CD4-positive, alpha-beta memory T cell (primary cell): ENCODE results near the gene IER3. TPM values are rescaled to one million over a fixed set of nuclear protein-coding genes. Genes with fewer than 3 reads are reported as not detected.

Experiments
- CTCF ChIA-PET: fragments of 350-600 bp; sonication (Branson Sonifier 250); formaldehyde crosslinking; loops from one replicate; lab custom pipeline; 2021; ENCODE audit warnings: inconsistent platforms; ENCODE audit not compliant: partially characterized antibody; lab: Charles Lee
- POLR2A ChIA-PET: fragments of 350-600 bp; sonication (Branson Sonifier 250); formaldehyde crosslinking; loops from one replicate; lab custom pipeline; 2021; ENCODE audit not compliant: partially characterized antibody; lab: Charles Lee
- DNase-seq, 5 donors: peaks; one replicate each; pipeline versions ENCODE4 v3.0.0 to v3.0.0-alpha.2; 2020 to 2022; ENCODE audit warnings: mixed read lengths in 1 of 5
- H3K27ac ChIP-seq: one replicate; pipeline ENCODE4 v1.7.0; 2013; ENCODE audit warnings: low read depth, low read length
- H3K27me3 ChIP-seq: 2 replicates; pipeline ENCODE4 v1.7.0; 2013; ENCODE audit warnings: mild to moderate bottlenecking, low read length, moderate library complexity; ENCODE audit not compliant: insufficient read depth
- H3K36me3 ChIP-seq: 2 replicates; pipeline ENCODE4 v1.7.0; 2013; ENCODE audit warnings: mild to moderate bottlenecking, low read length, moderate library complexity; ENCODE audit not compliant: insufficient read depth
- H3K4me1 ChIP-seq: 2 replicates; pipeline ENCODE4 v1.7.0; 2013; ENCODE audit warnings: mild to moderate bottlenecking, low read length, moderate library complexity; ENCODE audit not compliant: insufficient read depth
- H3K4me3 ChIP-seq, 2 donors: one replicate each; pipeline ENCODE4 v1.7.0; 2013; ENCODE audit warnings: low read length in 2 of 2, mild to moderate bottlenecking in 1 of 2
- H3K9me3 ChIP-seq, 2 donors: one replicate each; pipeline ENCODE4 v1.7.0; 2013; ENCODE audit warnings: low read length in 2 of 2, control low read depth in 1 of 2; ENCODE audit not compliant: control insufficient read depth in 1 of 2
- H3K27ac Mint-ChIP-seq, 7 donors: one replicate each; pipeline ENCODE4 v1.8.0; 2020 to 2021; ENCODE audit warnings: mixed read lengths in 7 of 7, mild to moderate bottlenecking in 6 of 7, inconsistent platforms in 3 of 7, moderate library complexity in 3 of 7
- H3K27me3 Mint-ChIP-seq, 2 donors: one replicate each; pipeline ENCODE4 v1.8.0; 2020 to 2021; ENCODE audit warnings: mixed read lengths in 2 of 2
- H3K36me3 Mint-ChIP-seq, 2 donors: one replicate each; pipeline ENCODE4 v1.8.0; 2020 to 2021; ENCODE audit warnings: mixed read lengths in 2 of 2, inconsistent platforms in 1 of 2, mild to moderate bottlenecking in 1 of 2
- H3K4me1 Mint-ChIP-seq, 4 donors: one replicate each; pipeline ENCODE4 v1.8.0; 2020 to 2021; ENCODE audit warnings: mixed read lengths in 4 of 4, mild to moderate bottlenecking in 1 of 4
- H3K4me3 Mint-ChIP-seq, 8 donors: one replicate each; pipeline ENCODE4 v1.8.0; 2020 to 2021; ENCODE audit warnings: mixed read lengths in 8 of 8, mild to moderate bottlenecking in 7 of 8, moderate library complexity in 6 of 8, inconsistent platforms in 3 of 8
- H3K9me3 Mint-ChIP-seq, 8 donors: one replicate each; pipeline ENCODE4 v1.8.0; 2020 to 2021; ENCODE audit warnings: mixed read lengths in 8 of 8, mild to moderate bottlenecking in 5 of 8, inconsistent platforms in 3 of 8, moderate library complexity in 1 of 8
- intact Hi-C: fragments of 100-400 bp; cut with micrococcal nuclease; formaldehyde crosslinking; loops from one replicate; pipeline ENCODE4 v1.15.1; 2023
- polyA plus RNA-seq, 2 donors: library from polyadenylated mRNA; unstranded; fragments of 300-500 nt; fragmentation: Illumina TruSeq; gene quantifications; one replicate each; pipeline ENCODE4 v1.2.3, GENCODE V29; 2021
- total RNA-seq, 2 experiments: library from RNA; stranded (reverse); gene quantifications; one replicate each; pipeline ENCODE4 v1.2.3, GENCODE V29; 2021

IER3 gene
- total and polyA plus RNA-seq, 4 experiments from 2014 or later, result 0.77 to 11.4 (median 6.1) TPM

GRCh38 chr6:30741789-30742315, 2.5 kb downstream of the IER3 start:
- H3K9me3 ChIP-seq, result no peaks in the 10 kb centered on the region
- peaks cover 61% of the 10 kb centered on the region for H3K4me1 ChIP-seq
- H3K27me3 ChIP-seq, result no peaks in the 10 kb centered on the region
- Mint-ChIP-seq H3K27ac (peak overlapping the region; percentile 74 to 92 (median 85)), H3K4me3 (peak overlapping the region; percentile 87 to 91 (median 90)), H3K9me3 (no peaks in the 10 kb centered on the region), H3K27me3 (no peaks in the 10 kb centered on the region), H3K4me1 (peaks cover 46 to 78% (median 63%) of the 10 kb centered on the region in 4 donors), H3K36me3 (peaks cover 29 to 36% of the 10 kb centered on the region in 2 donors)
- H3K27ac ChIP-seq, result peak overlapping the region; percentile 63
- H3K4me3 ChIP-seq, result peak overlapping the region; percentile 40 to 64
- POLR2A ChIA-PET, result interaction anchor here (0.5 to 3.7 kb wide), 11 partner anchors 11 to 234 kb away, joined by 3 to 19 read pairs (median 3); partner anchors contain the start of genes DHX16, MRPS18B and PPP1R10
- peaks cover 16% of the 10 kb centered on the region for H3K36me3 ChIP-seq
- CTCF ChIA-PET, result interaction anchor here (1.2 to 4.0 kb wide), 2 partner anchors 11 to 88 kb away, joined by 3 to 27 read pairs; no protein-coding TSS in a partner anchor
- intact Hi-C loops, result loop anchor here (2.0 to 5.0 kb wide), 2 partner anchors 51 to 70 kb away; no protein-coding TSS in a partner anchor
- DNase-seq, result no peak

DNA sequence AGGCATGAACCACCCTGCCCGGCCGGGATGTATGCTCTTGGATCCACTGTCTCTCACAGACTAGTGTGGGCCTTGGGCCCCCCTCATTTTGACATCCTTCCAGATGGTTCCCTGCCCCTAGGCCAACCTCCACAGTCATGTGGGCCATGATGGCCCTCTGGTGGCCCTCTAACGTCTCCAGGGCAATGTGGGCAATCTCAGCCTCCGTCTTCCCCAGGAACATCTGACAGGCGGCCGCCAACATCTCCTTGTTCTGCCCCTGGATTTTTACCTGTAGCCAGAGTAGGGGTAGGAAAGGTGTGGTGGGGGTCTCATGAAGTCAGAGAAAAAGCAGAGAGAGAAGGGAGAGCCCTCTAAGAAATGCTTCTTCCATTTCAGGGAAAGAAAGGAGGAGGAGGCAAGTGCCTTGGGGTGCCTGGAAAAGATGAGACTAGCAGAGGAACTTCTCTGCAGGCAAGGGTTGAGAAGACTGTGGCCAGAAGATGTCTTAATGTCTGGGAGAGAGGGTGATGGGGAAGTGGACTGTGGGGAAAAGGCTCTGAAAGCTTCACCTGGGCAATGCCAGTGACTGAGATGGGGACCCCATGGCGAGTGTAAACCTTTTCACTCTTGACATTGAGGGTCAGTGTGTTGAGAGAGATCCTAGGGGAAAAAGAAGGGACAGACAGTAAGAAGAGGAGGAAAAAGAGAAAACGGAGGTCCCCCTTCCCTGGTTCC, 3.1 kb downstream of the IER3 start:
- no peak for DNase-seq
- Histone ChIP-seq H3K9me3 (no peaks in the 10 kb centered on the region), H3K4me3 (peak overlapping the region; percentile 40 to 64), H3K4me1 (peaks cover 67% of the 10 kb centered on the region), H3K36me3 (peaks cover 16% of the 10 kb centered on the region), H3K27me3 (no peaks in the 10 kb centered on the region), H3K27ac (peak overlapping the region; percentile 63)
- Mint-ChIP-seq H3K27me3 (no peaks in the 10 kb centered on the region), H3K36me3 (peaks cover 31 to 36% of the 10 kb centered on the region in 2 donors), H3K9me3 (no peaks in the 10 kb centered on the region), H3K4me1 (peaks cover 49 to 83% (median 68%) of the 10 kb centered on the region in 4 donors), H3K27ac (peak overlapping the region; percentile 74 to 92 (median 85)), H3K4me3 (peak overlapping the region; percentile 87 to 91 (median 90))
- ChIA-PET CTCF (interaction anchor here (0.8 to 4.0 kb wide), 3 partner anchors 11 to 198 kb away, joined by 3 to 27 read pairs (median 3); no protein-coding TSS in a partner anchor), POLR2A (interaction anchor here (0.7 to 3.7 kb wide), 7 partner anchors 11 to 233 kb away, joined by 3 to 19 read pairs (median 5); partner anchors contain the start of genes DHX16, MRPS18B and PPP1R10)
- intact Hi-C loops, result loop anchor here (5.0 kb wide), 1 partner anchor 71 kb away; no protein-coding TSS in a partner anchor

DNA sequence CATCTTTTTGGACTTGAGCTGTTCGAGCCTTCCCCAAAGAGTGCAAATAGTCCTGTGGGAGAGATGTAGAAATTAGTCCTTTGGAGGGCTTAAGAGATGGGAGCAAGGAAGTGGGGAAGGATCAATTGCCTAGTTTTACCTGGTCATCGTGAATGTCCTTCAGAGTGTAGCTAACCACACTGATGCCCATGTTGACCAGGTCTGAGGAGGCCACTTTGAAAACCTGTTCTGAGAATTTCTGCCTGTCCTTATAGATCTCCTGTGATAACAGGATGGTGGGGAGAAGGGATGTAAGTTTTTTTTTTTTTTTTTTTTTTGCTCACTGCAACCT, 3.8 kb downstream of the IER3 start:
- H3K36me3 ChIP-seq, result peaks cover 22% of the 10 kb centered on the region
- intact Hi-C loops, result loop anchor here (5.0 kb wide), 1 partner anchor 72 kb away; no protein-coding TSS in a partner anchor
- no peak overlapping the region for H3K4me3 ChIP-seq
- no peak for DNase-seq
- Mint-ChIP-seq H3K27me3 (no peaks in the 10 kb centered on the region), H3K36me3 (peaks cover 31 to 38% of the 10 kb centered on the region in 2 donors), H3K4me3 (peak overlapping the region in 6 of 8 donors; percentile 21 to 91 (median 44)), H3K9me3 (no peaks in the 10 kb centered on the region), H3K4me1 (peaks cover 56 to 90% (median 74%) of the 10 kb centered on the region in 4 donors), H3K27ac (peak overlapping the region in 3 of 7 donors; percentile 32 to 76 (median 75))
- CTCF ChIA-PET, result interaction anchor here (0.8 to 4.0 kb wide), 3 partner anchors 10 to 197 kb away, joined by 3 to 27 read pairs (median 3); no protein-coding TSS in a partner anchor
- no peak overlapping the region for H3K27ac ChIP-seq
- no peaks in the 10 kb centered on the region for H3K9me3 ChIP-seq
- H3K4me1 ChIP-seq, result peaks cover 74% of the 10 kb centered on the region
- POLR2A ChIA-PET, result no interaction called here
- H3K27me3 ChIP-seq, result no peaks in the 10 kb centered on the region

GRCh38 chr6:30738532-30738931, 5.8 kb downstream of the IER3 start:
- Mint-ChIP-seq H3K36me3 (peaks cover 36 to 44% of the 10 kb centered on the region in 2 donors), H3K27me3 (no peaks in the 10 kb centered on the region), H3K4me3 (peak overlapping the region in 2 of 8 donors; percentile 53 to 66), H3K9me3 (no peaks in the 10 kb centered on the region), H3K4me1 (peaks cover 55 to 83% (median 69%) of the 10 kb centered on the region in 4 donors), H3K27ac (peak overlapping the region in 3 of 7 donors; percentile 14 to 64 (median 50))
- H3K27me3 ChIP-seq, result no peaks in the 10 kb centered on the region
- ChIA-PET CTCF (interaction anchor here (0.8 to 23.1 kb wide), 12 partner anchors 8 to 348 kb away, joined by 3 to 865 read pairs (median 8); partner anchors contain the start of genes DHX16 and TUBB), POLR2A (interaction anchor here (0.9 to 6.8 kb wide), 9 partner anchors 15 to 197 kb away, joined by 3 to 61 read pairs (median 4); partner anchors contain the start of genes DDR1, MDC1, MRPS18B and PPP1R10)
- no peak overlapping the region for H3K27ac ChIP-seq
- intact Hi-C loops, result loop anchor here (10.0 kb wide), 1 partner anchor 284 kb away; no protein-coding TSS in a partner anchor
- no peaks in the 10 kb centered on the region for H3K9me3 ChIP-seq
- no peak overlapping the region for H3K4me3 ChIP-seq
- DNase-seq, result no peak
- peaks cover 72% of the 10 kb centered on the region for H3K4me1 ChIP-seq
- peaks cover 22% of the 10 kb centered on the region for H3K36me3 ChIP-seq

DNA sequence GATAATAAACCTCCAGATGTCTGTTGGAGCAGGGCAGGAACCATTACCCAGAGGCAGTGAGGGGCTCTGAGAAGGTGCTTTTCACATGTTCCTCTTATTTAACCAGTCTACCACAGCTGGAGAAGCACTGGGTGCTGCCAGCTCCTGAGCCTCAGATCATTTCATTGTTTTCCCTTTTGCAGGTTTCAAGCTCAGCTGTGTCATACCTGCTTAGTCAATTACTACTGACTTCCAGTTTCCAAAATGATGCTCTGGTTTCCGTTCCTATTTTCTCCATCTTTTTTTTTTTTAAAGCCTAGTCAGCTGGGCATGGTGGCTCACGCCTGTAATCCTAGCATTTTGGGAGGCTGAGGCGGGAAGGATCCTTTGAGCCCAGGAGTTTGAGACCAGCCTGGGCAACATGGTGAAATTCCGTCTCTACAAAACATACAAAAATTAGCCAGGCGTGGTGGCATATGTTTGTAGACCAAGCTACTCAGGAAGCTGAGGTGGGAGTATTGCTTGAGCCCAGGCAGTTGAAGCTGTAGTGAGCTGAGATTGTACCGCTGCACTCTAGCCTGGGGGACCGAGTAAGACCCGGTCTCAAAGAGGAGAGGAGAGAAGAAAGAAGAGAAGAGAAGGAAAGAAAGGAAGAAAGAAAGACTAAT, 8.6 kb downstream of the IER3 start:
- peaks cover 22% of the 10 kb centered on the region for H3K36me3 ChIP-seq
- intact Hi-C loops, result loop anchor here (10.0 kb wide), 1 partner anchor 281 kb away; no protein-coding TSS in a partner anchor
- H3K4me3 ChIP-seq, result no peak overlapping the region
- H3K27ac ChIP-seq, result no peak overlapping the region
- no peaks in the 10 kb centered on the region for H3K27me3 Mint-ChIP-seq
- H3K4me3 Mint-ChIP-seq, result peak overlapping the region; percentile 52 to 89 (median 82)
- H3K9me3 Mint-ChIP-seq, result no peaks in the 10 kb centered on the region
- no peak for DNase-seq
- peaks cover 58% of the 10 kb centered on the region for H3K4me1 ChIP-seq
- H3K36me3 Mint-ChIP-seq, result peaks cover 34 to 35% of the 10 kb centered on the region in 2 donors
- H3K4me1 Mint-ChIP-seq, result peaks cover 41 to 79% (median 58%) of the 10 kb centered on the region in 4 donors
- no peaks in the 10 kb centered on the region for H3K9me3 ChIP-seq
- H3K27me3 ChIP-seq, result no peaks in the 10 kb centered on the region
- ChIA-PET POLR2A (interaction anchor here (0.6 to 6.8 kb wide), 6 partner anchors 12 to 523 kb away, joined by 3 to 61 read pairs (median 4); partner anchors contain the start of genes GTF2H4, MDC1, TRIM26 and TUBB), CTCF (interaction anchor here (0.6 to 23.1 kb wide), 10 partner anchors 9 to 1379 kb away, joined by 3 to 865 read pairs (median 4); partner anchors contain the start of genes DHX16 and TUBB)
- H3K27ac Mint-ChIP-seq, result peak overlapping the region in 6 of 7 donors; percentile 43 to 94 (median 82)

- H3K36me3 Mint-ChIP-seq, result peaks cover 18 to 29% of the 10 kb centered on the region in 2 donors
- peaks cover 26 to 54% (median 41%) of the 10 kb centered on the region in 4 donors for H3K4me1 Mint-ChIP-seq
- ChIA-PET CTCF (interaction anchor here (1.5 to 23.1 kb wide), 14 partner anchors 11 to 354 kb away, joined by 3 to 865 read pairs (median 13); partner anchors contain the start of genes DDR1, DHX16 and TUBB), POLR2A (interaction anchor here (1.0 to 47.0 kb wide), 8 partner anchors 9 to 191 kb away, joined by 3 to 1474 read pairs (median 15); partner anchors contain the start of genes DHX16, FLOT1, IER3 and NRM)
- DNase-seq, result no peak
- Histone ChIP-seq H3K27me3 (no peaks in the 10 kb centered on the region), H3K4me3 (no peak overlapping the region), H3K27ac (no peak overlapping the region), H3K36me3 (peaks cover 25% of the 10 kb centered on the region), H3K4me1 (peaks cover 37% of the 10 kb centered on the region), H3K9me3 (no peaks in the 10 kb centered on the region)
- no peaks in the 10 kb centered on the region for H3K9me3 Mint-ChIP-seq
- H3K27me3 Mint-ChIP-seq, result no peaks in the 10 kb centered on the region
- H3K27ac Mint-ChIP-seq, result no peak overlapping the region
- intact Hi-C loops, result loop anchor here (10.0 kb wide), 1 partner anchor 278 kb away; no protein-coding TSS in a partner anchor
- no peak overlapping the region for H3K4me3 Mint-ChIP-seq
Observed at GRCh38 chr6:30732237-30732943, 12.0 kb downstream of the IER3 start.
